ENCODE measurements around the gene FGFBP1. TPM values are rescaled to one million over a fixed set of nuclear protein-coding genes. Genes with fewer than 3 reads are reported as not detected.

The FGFBP1 gene
- total and polyA plus RNA-seq, 2 experiments from 2014 or later: not detected

- H3K9ac ChIP-seq: no peak within 1 kb of the TSS
- H3K27me3 ChIP-seq (replicated peaks; ENCODE audit: insufficient read depth): peaks cover 22% of the 10 kb centered on the region; the same call in 1 of the 2 replicates
- H3K79me2 ChIP-seq (ENCODE audit: insufficient read depth): no peaks in the 10 kb centered on the region
- H3K9me2 ChIP-seq (ENCODE audit: insufficient read depth): no peaks in the 10 kb centered on the region
- H3F3A ChIP-seq (ENCODE audit: insufficient read depth): no peaks in the 10 kb centered on the region
- no peak within 1 kb of the TSS for H3K27ac ChIP-seq
- peak within 1 kb of the TSS; percentile 1 for H3K4me2 ChIP-seq (ENCODE audit: unreplicated experiment)
- TF ChIP-seq EZH2 (IDR thresholded peaks at IDR 0.05; ENCODE audit: insufficient read depth, poor library complexity, severe bottlenecking) (no peak), EZH2phosphoT487 (IDR thresholded peaks at IDR 0.05; ENCODE audit: insufficient read depth, low read depth) (no peak)
- peak within 1 kb of the TSS; percentile 42 for H2AFZ ChIP-seq
- in situ Hi-C loops (cut with MboI): loop anchor here (25.0 kb wide), 1 partner anchor 476 kb away; no protein-coding TSS in a partner anchor
- no peaks in the 10 kb centered on the region for H3K9me3 ChIP-seq (ENCODE audit: low read depth)
- no peaks in the 10 kb centered on the region for H3K4me1 ChIP-seq (ENCODE audit: insufficient read depth)
- H4K20me1 ChIP-seq (ENCODE audit: insufficient read depth): no peaks in the 10 kb centered on the region
- H3K4me3 ChIP-seq: no peak within 1 kb of the TSS
- DNase-seq: peak; percentile 78
- WGBS, 2 experiments (ENCODE audit: low coverage in 1 of 2, low lambda C conversion rate in 2 of 2, missing lambda C conversion rate in 2 of 2): 2 to 11% methylated on average over 9 of the region's 9 CpGs
- H3K36me3 ChIP-seq (ENCODE audit: low read depth): no peaks in the 10 kb centered on the region
Measured at GRCh38 chr4:15963001-15963451, 24.5 kb upstream of the FGFBP1 start, which contains the start of gene FGFBP2. Gene FGFBP2, minus strand, starts transcription at chr4:15963175. Its CDS starts 46 bp downstream, at chr4:15963129.

- H3K4me1 ChIP-seq (ENCODE audit: insufficient read depth): no peaks in the 10 kb centered on the region
- peaks cover 12% of the 10 kb centered on the region; the same call in 1 of the 2 replicates for H3K27me3 ChIP-seq (replicated peaks; ENCODE audit: insufficient read depth)
- H3K9me2 ChIP-seq (ENCODE audit: insufficient read depth): no peaks in the 10 kb centered on the region
- H3K4me3 ChIP-seq: no peak overlapping the region
- TF ChIP-seq EZH2 (IDR thresholded peaks at IDR 0.05; ENCODE audit: insufficient read depth, poor library complexity, severe bottlenecking) (no peak), EZH2phosphoT487 (IDR thresholded peaks at IDR 0.05; ENCODE audit: insufficient read depth, low read depth) (no peak)
- no peak overlapping the region for H3K9ac ChIP-seq
- no peaks in the 10 kb centered on the region for H3F3A ChIP-seq (ENCODE audit: insufficient read depth)
- no peaks in the 10 kb centered on the region for H3K79me2 ChIP-seq (ENCODE audit: insufficient read depth)
- H3K9me3 ChIP-seq (ENCODE audit: low read depth): no peaks in the 10 kb centered on the region
- in situ Hi-C loops (cut with MboI): loop anchor here (25.0 kb wide), 1 partner anchor 475 kb away; no protein-coding TSS in a partner anchor
- H3K36me3 ChIP-seq (ENCODE audit: low read depth): no peaks in the 10 kb centered on the region
- H3K27ac ChIP-seq: no peak overlapping the region
- no peak overlapping the region for H2AFZ ChIP-seq
- peak; percentile 16 for DNase-seq
- 63 to 64% methylated on average over 16 of the region's 16 CpGs for WGBS, 2 experiments (ENCODE audit: low coverage in 1 of 2, low lambda C conversion rate in 2 of 2, missing lambda C conversion rate in 2 of 2)
- H3K4me2 ChIP-seq (ENCODE audit: unreplicated experiment): no peak overlapping the region
- H4K20me1 ChIP-seq (ENCODE audit: insufficient read depth): no peaks in the 10 kb centered on the region
Measured at GRCh38 chr4:15961781-15962510, 23.4 kb upstream of the FGFBP1 start.

GRCh38 chr4:15958562-15958961 is 20.0 kb upstream of the FGFBP1 start:
- H3K27ac ChIP-seq: no peak overlapping the region

GRCh38 chr4:15956179-15956850 is 17.8 kb upstream of the FGFBP1 start:
- H3K27ac ChIP-seq: no peak overlapping the region
- in situ Hi-C loops (cut with MboI): loop anchor here (10.0 to 25.0 kb wide), 3 partner anchors 72 to 469 kb away; no protein-coding TSS in a partner anchor
- no peaks in the 10 kb centered on the region for H4K20me1 ChIP-seq (ENCODE audit: insufficient read depth)
- peaks cover 7% of the 10 kb centered on the region; the same call in 1 of the 2 replicates for H3K27me3 ChIP-seq (replicated peaks; ENCODE audit: insufficient read depth)
- no peak overlapping the region for H2AFZ ChIP-seq
- no peaks in the 10 kb centered on the region for H3K36me3 ChIP-seq (ENCODE audit: low read depth)
- H3K9ac ChIP-seq: no peak overlapping the region
- no peaks in the 10 kb centered on the region for H3K79me2 ChIP-seq (ENCODE audit: insufficient read depth)
- H3K4me2 ChIP-seq (ENCODE audit: unreplicated experiment): no peak overlapping the region
- peak; percentile 70 for DNase-seq
- H3K9me3 ChIP-seq (ENCODE audit: low read depth): no peaks in the 10 kb centered on the region
- no peaks in the 10 kb centered on the region for H3F3A ChIP-seq (ENCODE audit: insufficient read depth)
- no peaks in the 10 kb centered on the region for H3K9me2 ChIP-seq (ENCODE audit: insufficient read depth)
- 26 to 33% methylated on average over 9 of the region's 9 CpGs for WGBS, 2 experiments (ENCODE audit: low coverage in 1 of 2, low lambda C conversion rate in 2 of 2, missing lambda C conversion rate in 2 of 2)
- no peak overlapping the region for H3K4me3 ChIP-seq
- no peaks in the 10 kb centered on the region for H3K4me1 ChIP-seq (ENCODE audit: insufficient read depth)
- TF ChIP-seq EZH2phosphoT487 (IDR thresholded peaks at IDR 0.05; ENCODE audit: insufficient read depth, low read depth) (no peak), EZH2 (IDR thresholded peaks at IDR 0.05; ENCODE audit: insufficient read depth, poor library complexity, severe bottlenecking) (no peak)

More at GRCh38 chr4:15958562-15958961, 20.0 kb upstream of the FGFBP1 start:
- Histone ChIP-seq H3K9me2 (ENCODE audit: insufficient read depth) (no peaks in the 10 kb centered on the region), H4K20me1 (ENCODE audit: insufficient read depth) (no peaks in the 10 kb centered on the region), H3K9me3 (ENCODE audit: low read depth) (no peaks in the 10 kb centered on the region), H3K4me1 (ENCODE audit: insufficient read depth) (no peaks in the 10 kb centered on the region), H3K9ac (no peak overlapping the region), H3F3A (ENCODE audit: insufficient read depth) (no peaks in the 10 kb centered on the region), H3K4me2 (ENCODE audit: unreplicated experiment) (no peak overlapping the region), H2AFZ (no peak overlapping the region), H3K79me2 (ENCODE audit: insufficient read depth) (no peaks in the 10 kb centered on the region), H3K4me3 (no peak overlapping the region), H3K27me3 (replicated peaks; ENCODE audit: insufficient read depth) (peaks cover 7% of the 10 kb centered on the region; the same call in 1 of the 2 replicates), H3K36me3 (ENCODE audit: low read depth) (no peaks in the 10 kb centered on the region)
- DNase-seq: no peak
- in situ Hi-C loops (cut with MboI): loop anchor here (10.0 to 25.0 kb wide), 3 partner anchors 74 to 471 kb away; no protein-coding TSS in a partner anchor
- WGBS, 2 experiments (ENCODE audit: low coverage in 1 of 2, low lambda C conversion rate in 2 of 2, missing lambda C conversion rate in 2 of 2): 55 to 66% methylated on average over 2 of the region's 2 CpGs
- TF ChIP-seq EZH2 (IDR thresholded peaks at IDR 0.05; ENCODE audit: insufficient read depth, poor library complexity, severe bottlenecking): no peak
- TF ChIP-seq EZH2phosphoT487 (IDR thresholded peaks at IDR 0.05; ENCODE audit: insufficient read depth, low read depth): no peak

Measured in GM23248 (cell line).